ENCODE results near the gene ROCK2. TPM values are rescaled to one million over a fixed set of nuclear protein-coding genes. Genes with fewer than 3 reads are reported as not detected.

ROCK2 gene
- total and polyA plus RNA-seq, 2 of the 13 experiments (the other 11 are each of a cell fraction or from before 2014, with no cell fraction given), result 38.1 to 119 TPM

DNA sequence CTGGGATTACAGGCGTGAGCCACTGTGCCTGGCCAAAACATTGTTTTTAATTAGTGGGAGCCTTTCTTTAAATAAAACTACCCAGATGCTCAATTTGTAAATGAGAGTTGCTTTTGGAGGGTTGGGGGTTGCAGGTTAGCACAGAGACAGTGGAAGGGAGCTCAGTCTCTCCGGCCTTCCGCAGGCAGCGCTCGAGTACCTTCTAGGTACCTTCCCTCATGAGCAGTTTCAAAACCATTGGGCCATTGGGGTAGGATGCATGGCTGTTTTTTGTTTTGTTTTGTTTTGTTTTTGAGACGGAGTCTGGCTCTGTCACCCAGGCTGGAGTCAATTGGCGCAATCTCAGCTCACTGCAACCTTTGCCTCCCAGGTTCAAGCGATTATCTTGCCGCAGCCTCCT lies 170.2 kb downstream of the ROCK2 start:
- 84% methylated on average over 9 of the region's 9 CpGs for WGBS (ENCODE audit: low lambda C conversion rate)
- BruUV-seq (replicated peaks), result no TSS peak
- H3K36me3 ChIP-seq (replicated peaks in 1 of 2; ENCODE audit: control insufficient read depth in 1 of 2, insufficient read depth in 2 of 2, low read length in 2 of 2), result no peaks in the 10 kb centered on the region
- H3K79me2 ChIP-seq (ENCODE audit: insufficient read depth, low read length), result no peaks in the 10 kb centered on the region
- ChIA-PET POLR2A (no interaction called here), CTCF (ENCODE audit: low intra/inter-chr PET ratio, low total read pairs) (no interaction called here)
- no peak for DNase-seq (ENCODE audit: low spot score)
- FAIRE-seq, result no peak
- in situ Hi-C loops (cut with HindIII; ENCODE audit: extremely low pct_ligation_motif_present, low pct_unique_long_range_greater_than_20kb) (no loop called here), intact Hi-C loops (cut with micrococcal nuclease; ENCODE audit: unreplicated experiment) (no loop called here)
- H3K4me2 ChIP-seq (ENCODE audit: low read depth, low read length), result no peak overlapping the region
- H3K4me3 ChIP-seq (replicated peaks in 1 of 3; ENCODE audit: insufficient read depth in 1 of 3, low read depth in 2 of 3, low read length in 3 of 3), result no peak overlapping the region
- no peak overlapping the region for H3K27ac ChIP-seq (ENCODE audit: extremely low read length, insufficient read depth, low read length)
- H3K9ac ChIP-seq (ENCODE audit: insufficient read depth, low read depth, low read length), result no peak overlapping the region
- no peak overlapping the region for H2AFZ ChIP-seq (ENCODE audit: low read length)
- ATAC-seq, result no peak
- H3K4me1 ChIP-seq (ENCODE audit: insufficient read depth, low read length), result peaks cover 21% of the 10 kb centered on the region
- H3K27me3 ChIP-seq (ENCODE audit: control insufficient read depth in 1 of 2, insufficient read depth in 2 of 2, low read length in 2 of 2), result no peaks in the 10 kb centered on the region
- no peaks in the 10 kb centered on the region for H4K20me1 ChIP-seq (ENCODE audit: insufficient read depth, low read length)
- H3K9me3 ChIP-seq (ENCODE audit: low read length), result no peaks in the 10 kb centered on the region
- TF ChIP-seq POLR2G (IDR thresholded peaks at IDR 0.05; ENCODE audit: low read depth, low read length), result peak; percentile 71
- TF ChIP-seq XBP1 (CRISPR knock-in tag; IDR thresholded peaks at IDR 0.05), result no peak
- TF ChIP-seq CCAR2 (optimal IDR thresholded peaks at IDR 0.05; ENCODE audit: low read depth, low read length), result peak; percentile 21
- TF ChIP-seq TEAD3 (CRISPR knock-in tag; optimal IDR thresholded peaks at IDR 0.05; ENCODE audit: borderline replicate concordance), result no peak
- TF ChIP-seq ARID4A (CRISPR knock-in tag; IDR thresholded peaks at IDR 0.05; ENCODE audit: borderline replicate concordance), result no peak
- TF ChIP-seq, protein P1, sequence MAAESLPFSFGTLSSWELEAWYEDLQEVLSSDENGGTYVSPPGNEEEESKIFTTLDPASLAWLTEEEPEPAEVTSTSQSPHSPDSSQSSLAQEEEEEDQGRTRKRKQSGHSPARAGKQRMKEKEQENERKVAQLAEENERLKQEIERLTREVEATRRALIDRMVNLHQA (CRISPR knock-in tag; IDR thresholded peaks at IDR 0.05), result no peak
- no peak for TF ChIP-seq NFIC (IDR thresholded peaks at IDR 0.05; ENCODE audit: low read length)
- TF ChIP-seq YEATS2 (CRISPR knock-in tag; IDR thresholded peaks at IDR 0.05; ENCODE audit: borderline replicate concordance), result no peak
- TF ChIP-seq SMYD3 (CRISPR knock-in tag; IDR thresholded peaks at IDR 0.05), result no peak
- no peak for TF ChIP-seq ARID2 (CRISPR knock-in tag; IDR thresholded peaks at IDR 0.05; ENCODE audit: borderline replicate concordance)
- no peak for TF ChIP-seq NFRKB (IDR thresholded peaks at IDR 0.05)
- no peak for TF ChIP-seq ZSCAN30 (CRISPR knock-in tag; IDR thresholded peaks at IDR 0.05)
- TF ChIP-seq ELK4 (CRISPR knock-in tag; IDR thresholded peaks at IDR 0.05; ENCODE audit: borderline replicate concordance), result no peak
- no peak for TF ChIP-seq FIP1L1 (IDR thresholded peaks at IDR 0.05; ENCODE audit: borderline replicate concordance, insufficient read depth, low read depth, low read length)
- no peak for TF ChIP-seq KDM5B (CRISPR knock-in tag; IDR thresholded peaks at IDR 0.05; ENCODE audit: borderline replicate concordance)
- no peak for TF ChIP-seq ZBTB7B (CRISPR knock-in tag; IDR thresholded peaks at IDR 0.05)
- TF ChIP-seq ZNF510 (CRISPR knock-in tag; IDR thresholded peaks at IDR 0.05; ENCODE audit: low read depth), result no peak
- TF ChIP-seq, protein P2, sequence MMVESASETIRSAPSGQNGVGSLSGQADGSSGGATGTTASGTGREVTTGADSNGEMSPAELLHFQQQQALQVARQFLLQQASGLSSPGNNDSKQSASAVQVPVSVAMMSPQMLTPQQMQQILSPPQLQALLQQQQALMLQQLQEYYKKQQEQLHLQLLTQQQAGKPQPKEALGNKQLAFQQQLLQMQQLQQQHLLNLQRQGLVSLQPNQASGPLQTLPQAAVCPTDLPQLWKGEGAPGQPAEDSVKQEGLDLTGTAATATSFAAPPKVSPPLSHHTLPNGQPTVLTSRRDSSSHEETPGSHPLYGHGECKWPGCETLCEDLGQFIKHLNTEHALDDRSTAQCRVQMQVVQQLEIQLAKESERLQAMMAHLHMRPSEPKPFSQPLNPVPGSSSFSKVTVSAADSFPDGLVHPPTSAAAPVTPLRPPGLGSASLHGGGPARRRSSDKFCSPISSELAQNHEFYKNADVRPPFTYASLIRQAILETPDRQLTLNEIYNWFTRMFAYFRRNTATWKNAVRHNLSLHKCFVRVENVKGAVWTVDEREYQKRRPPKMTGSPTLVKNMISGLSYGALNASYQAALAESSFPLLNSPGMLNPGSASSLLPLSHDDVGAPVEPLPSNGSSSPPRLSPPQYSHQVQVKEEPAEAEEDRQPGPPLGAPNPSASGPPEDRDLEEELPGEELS (CRISPR knock-in tag; IDR thresholded peaks at IDR 0.05), result no peak
- no peak for TF ChIP-seq SRSF4 (IDR thresholded peaks at IDR 0.05; ENCODE audit: low read depth, low read length, poor library complexity, severe bottlenecking)
- no peak for TF ChIP-seq CBX1 (IDR thresholded peaks at IDR 0.05; ENCODE audit: low read depth)

Measured in HepG2 (cell line).